Activated CD8-positive, alpha-beta memory T cell treated with anti-CD3 and anti-CD28 coated beads for 24 hours (primary cell): ENCODE data around the gene MAPKBP1.

Experiments
- DNase-seq: peaks from one replicate; pipeline ENCODE4 v3.0.0-alpha.2; 2020

MAPKBP1 gene

GRCh38 chr15:41870689-41871081 lies 96.4 kb downstream of the MAPKBP1 start:
- DNase-seq, result peak; percentile 75

GRCh38 chr15:41871175-41871905 lies 97.1 kb downstream of the MAPKBP1 start:
- no peak for DNase-seq

- no peak for DNase-seq
These were observed 98.0 kb downstream of the MAPKBP1 start for GRCh38 chr15:41872166-41872747.

GRCh38 chr15:41873711-41874110 lies 99.4 kb downstream of the MAPKBP1 start:
- DNase-seq, result no peak

- no peak for DNase-seq
These were observed 100.5 kb downstream of the MAPKBP1 start for GRCh38 chr15:41874736-41875135.

GRCh38 chr15:41876007-41876406 lies 101.7 kb downstream of the MAPKBP1 start:
- no peak for DNase-seq

GRCh38 chr15:41876689-41877088 lies 102.4 kb downstream of the MAPKBP1 start:
- DNase-seq, result no peak
